HepG2 (cell line): Measurements from ENCODE around the gene CD79A. TPM values are rescaled to one million over a fixed set of nuclear protein-coding genes. Genes with fewer than 3 reads are reported as not detected.

ENCODE experiments used
- ATRX ChIP-seq: sonication (generic); formaldehyde crosslinking; IDR thresholded peaks from 2 replicates; pipeline ENCODE4 v1.4.0; 2020; ENCODE audit warnings: missing genetic modification reagents, borderline replicate concordance
- BHLHE40 ChIP-seq: IDR thresholded peaks from 2 replicates; pipeline ENCODE4 v1.6.1; 2011; ENCODE audit warnings: low read length, improper control_type of control experiment
- EEA1 ChIP-seq: sonication (generic); formaldehyde crosslinking; IDR thresholded peaks from 2 replicates; pipeline ENCODE4 v1.5.1; 2020; ENCODE audit warnings: mild to moderate bottlenecking, missing genetic modification reagents, borderline replicate concordance
- IKZF1 ChIP-seq: fragments of 450-650 bp; IDR thresholded peaks from 2 replicates; pipeline ENCODE4 v1.7.1; 2016
- MTF2 ChIP-seq: sonication (generic); formaldehyde crosslinking; IDR thresholded peaks from 2 replicates; pipeline ENCODE4 v1.5.0; 2020; ENCODE audit warnings: missing genetic modification reagents, borderline replicate concordance
- SIN3B ChIP-seq: fragments of 150-350 bp; IDR thresholded peaks from 2 replicates; pipeline ENCODE4 v1.6.1; 2014; ENCODE audit warnings: low read length
- SRSF9 ChIP-seq: fragments of 200-400 bp; formaldehyde crosslinking; IDR thresholded peaks from 2 replicates; pipeline ENCODE4 v1.6.1; 2018; ENCODE audit warnings: borderline replicate concordance, mild to moderate bottlenecking, low read depth, low read length; ENCODE audit not compliant: insufficient read depth, poor library complexity, severe bottlenecking
- ZFP36 ChIP-seq: fragments of 150-350 bp; IDR thresholded peaks from 2 replicates; pipeline ENCODE4 v1.6.1; 2018; ENCODE audit warnings: borderline replicate concordance, low read length, low read depth; ENCODE audit not compliant: partially characterized antibody
- ZFY ChIP-seq: sonication (generic); formaldehyde crosslinking; IDR thresholded peaks from 2 replicates; pipeline ENCODE4 v1.4.0; 2020; ENCODE audit warnings: missing genetic modification reagents
- ZNF296 ChIP-seq: sonication (generic); formaldehyde crosslinking; conservative IDR thresholded peaks from 2 replicates; pipeline ENCODE4 v1.5.0; 2020; ENCODE audit warnings: mild to moderate bottlenecking, missing genetic modification reagents
- ZNF329 ChIP-seq: sonication (generic); formaldehyde crosslinking; IDR thresholded peaks from 2 replicates; pipeline ENCODE4 v1.9.0; 2021; ENCODE audit warnings: low read depth, mild to moderate bottlenecking, missing genetic modification reagents
- ZNF720 ChIP-seq: sonication (generic); formaldehyde crosslinking; IDR thresholded peaks from 2 replicates; pipeline ENCODE4 v1.4.0; 2020; ENCODE audit warnings: missing genetic modification reagents
- polyA plus RNA-seq, 8 experiments: library from polyadenylated mRNA; depleted of rRNA in 3 of 8; stranded (reverse) in 7 of 8; unstranded in 1 of 8; fragments of >200 nt; fragmentation: Illumina TruSeq in 4 of 8; extraction: Trizol in 4 of 8; gene quantifications; 2 replicates each; pipeline versions ENCODE4 v1.2.1 to v1.2.3, GENCODE V29; 2011 to 2016; ENCODE audit warnings: low read depth in 4 of 8, missing spikeins in 1 of 8, mixed read lengths in 1 of 8; ENCODE audit not compliant: insufficient read depth in 1 of 8
- total RNA-seq, 5 experiments: library from RNA; depleted of rRNA; stranded (reverse); fragments of >200 nt; fragmentation: Illumina TruSeq; extraction: Trizol; gene quantifications; 2 replicates each; pipeline ENCODE4 v1.2.3, GENCODE V29; 2016; ENCODE audit warnings: low read depth in 1 of 5
- TF ChIP-seq, protein P1 (sequence below): sonication (generic); formaldehyde crosslinking; IDR thresholded peaks from 2 replicates; pipeline ENCODE4 v1.8.0; 2022; ENCODE audit warnings: mild to moderate bottlenecking, missing genetic modification reagents, borderline replicate concordance
- TF ChIP-seq, protein P2 (sequence below): sonication (generic); formaldehyde crosslinking; IDR thresholded peaks from 2 replicates; pipeline ENCODE4 v1.5.0; 2020; ENCODE audit warnings: missing genetic modification reagents, mild to moderate bottlenecking, borderline replicate concordance
- TF ChIP-seq, protein P3 (sequence below): sonication (generic); formaldehyde crosslinking; IDR thresholded peaks from 2 replicates; pipeline ENCODE4 v1.5.1; 2020; ENCODE audit warnings: mild to moderate bottlenecking, missing genetic modification reagents, moderate library complexity
- TF ChIP-seq, protein P4 (sequence below): sonication (generic); formaldehyde crosslinking; IDR thresholded peaks from 2 replicates; pipeline ENCODE4 v1.5.0; 2020; ENCODE audit warnings: mild to moderate bottlenecking, missing genetic modification reagents, moderate library complexity
- TF ChIP-seq, protein P5 (sequence below): sonication (generic); formaldehyde crosslinking; IDR thresholded peaks from 2 replicates; pipeline ENCODE4 v1.5.1; 2020; ENCODE audit warnings: missing genetic modification reagents, mild to moderate bottlenecking, borderline replicate concordance
- TF ChIP-seq, protein P6 (sequence below): sonication (generic); formaldehyde crosslinking; IDR thresholded peaks from 2 replicates; pipeline ENCODE4 v1.8.0; 2022; ENCODE audit warnings: missing genetic modification reagents, mild to moderate bottlenecking, inconsistent platforms, borderline replicate concordance

CD79A gene
- total and polyA plus RNA-seq, 2 of the 13 experiments (the other 11 are each of a cell fraction or from before 2014, with no cell fraction given) = 0.24 to 0.33 TPM

DNA sequence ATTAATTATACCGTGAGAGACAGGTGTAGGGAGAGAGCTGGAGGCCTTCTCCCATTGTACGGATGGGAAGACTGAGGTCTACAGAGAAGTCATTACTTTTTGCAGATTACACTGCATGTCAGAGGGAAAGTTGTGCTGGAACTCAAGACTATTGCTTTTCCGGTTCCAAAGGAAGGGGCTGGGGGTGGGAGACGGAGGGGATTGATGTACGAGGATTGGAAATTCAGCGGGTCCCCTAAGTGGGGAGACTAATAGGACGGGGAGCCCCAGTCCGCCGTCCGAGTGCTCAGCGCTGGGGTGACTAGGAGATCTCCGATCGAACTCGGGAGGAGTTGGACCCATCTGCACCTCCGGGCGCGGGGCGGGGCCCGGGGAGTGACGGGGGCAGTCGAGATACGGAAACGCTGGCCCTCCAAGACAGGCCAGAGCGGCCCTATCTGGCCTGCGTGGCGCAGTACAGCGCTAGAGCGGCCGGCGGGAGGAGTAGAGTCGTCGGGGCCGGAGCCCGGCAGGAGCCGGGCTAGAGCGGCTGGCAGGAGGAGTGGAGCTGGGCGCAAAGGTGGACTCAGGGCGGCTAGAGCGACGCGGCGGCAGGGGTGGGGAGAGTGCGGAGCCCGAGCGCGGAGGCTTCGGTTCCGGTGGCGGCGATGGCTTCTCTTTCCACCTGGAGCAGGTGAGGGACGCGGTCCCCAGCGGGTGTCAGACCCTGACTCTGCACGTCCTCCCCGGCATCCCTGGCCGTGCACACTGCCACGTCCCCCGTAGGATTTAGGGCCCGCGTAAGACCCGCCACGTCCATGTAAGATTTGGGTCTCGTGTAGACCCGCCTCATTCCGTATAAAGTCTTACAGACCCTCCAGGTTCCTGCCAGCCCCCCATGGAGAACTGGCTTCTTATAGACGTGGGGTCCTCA lies 7.0 kb downstream of the CD79A start (continued):
- TF ChIP-seq, protein P1, sequence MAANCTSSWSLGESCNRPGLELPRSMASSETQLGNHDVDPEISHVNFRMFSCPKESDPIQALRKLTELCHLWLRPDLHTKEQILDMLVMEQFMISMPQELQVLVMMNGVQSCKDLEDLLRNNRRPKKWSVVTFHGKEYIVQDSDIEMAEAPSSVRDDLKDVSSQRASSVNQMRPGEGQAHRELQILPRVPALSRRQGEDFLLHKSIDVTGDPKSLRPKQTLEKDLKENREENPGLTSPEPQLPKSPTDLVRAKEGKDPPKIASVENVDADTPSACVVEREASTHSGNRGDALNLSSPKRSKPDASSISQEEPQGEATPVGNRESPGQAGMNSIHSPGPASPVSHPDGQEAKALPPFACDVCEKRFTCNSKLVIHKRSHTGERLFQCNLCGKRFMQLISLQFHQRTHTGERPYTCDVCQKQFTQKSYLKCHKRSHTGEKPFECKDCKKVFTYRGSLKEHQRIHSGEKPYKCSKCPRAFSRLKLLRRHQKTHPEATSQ (CRISPR knock-in tag) = no peak
- TF ChIP-seq, protein P2, sequence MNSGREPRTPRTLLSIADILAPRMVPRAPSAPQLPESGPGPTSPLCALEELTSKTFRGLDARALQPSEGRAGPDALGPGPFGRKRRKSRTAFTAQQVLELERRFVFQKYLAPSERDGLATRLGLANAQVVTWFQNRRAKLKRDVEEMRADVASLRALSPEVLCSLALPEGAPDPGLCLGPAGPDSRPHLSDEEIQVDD = no peak
- TF ChIP-seq BHLHE40 (no peak), ATRX (CRISPR knock-in tag) (no peak), ZNF720 (no peak), EEA1 (no peak; the same call in 1 of the 2 replicates), ZNF296 (CRISPR knock-in tag) (no peak), ZNF329 (CRISPR knock-in tag) (peak; percentile 56; the same call in 1 of the 2 replicates), MTF2 (CRISPR knock-in tag) (no peak; the same call in 1 of the 2 replicates), SRSF9 (no peak), ZFP36 (no peak), IKZF1 (no peak), ZFY (peak; percentile 78), SIN3B (peak; percentile 55; the same call in 1 of the 2 replicates)
- TF ChIP-seq, protein P3, sequence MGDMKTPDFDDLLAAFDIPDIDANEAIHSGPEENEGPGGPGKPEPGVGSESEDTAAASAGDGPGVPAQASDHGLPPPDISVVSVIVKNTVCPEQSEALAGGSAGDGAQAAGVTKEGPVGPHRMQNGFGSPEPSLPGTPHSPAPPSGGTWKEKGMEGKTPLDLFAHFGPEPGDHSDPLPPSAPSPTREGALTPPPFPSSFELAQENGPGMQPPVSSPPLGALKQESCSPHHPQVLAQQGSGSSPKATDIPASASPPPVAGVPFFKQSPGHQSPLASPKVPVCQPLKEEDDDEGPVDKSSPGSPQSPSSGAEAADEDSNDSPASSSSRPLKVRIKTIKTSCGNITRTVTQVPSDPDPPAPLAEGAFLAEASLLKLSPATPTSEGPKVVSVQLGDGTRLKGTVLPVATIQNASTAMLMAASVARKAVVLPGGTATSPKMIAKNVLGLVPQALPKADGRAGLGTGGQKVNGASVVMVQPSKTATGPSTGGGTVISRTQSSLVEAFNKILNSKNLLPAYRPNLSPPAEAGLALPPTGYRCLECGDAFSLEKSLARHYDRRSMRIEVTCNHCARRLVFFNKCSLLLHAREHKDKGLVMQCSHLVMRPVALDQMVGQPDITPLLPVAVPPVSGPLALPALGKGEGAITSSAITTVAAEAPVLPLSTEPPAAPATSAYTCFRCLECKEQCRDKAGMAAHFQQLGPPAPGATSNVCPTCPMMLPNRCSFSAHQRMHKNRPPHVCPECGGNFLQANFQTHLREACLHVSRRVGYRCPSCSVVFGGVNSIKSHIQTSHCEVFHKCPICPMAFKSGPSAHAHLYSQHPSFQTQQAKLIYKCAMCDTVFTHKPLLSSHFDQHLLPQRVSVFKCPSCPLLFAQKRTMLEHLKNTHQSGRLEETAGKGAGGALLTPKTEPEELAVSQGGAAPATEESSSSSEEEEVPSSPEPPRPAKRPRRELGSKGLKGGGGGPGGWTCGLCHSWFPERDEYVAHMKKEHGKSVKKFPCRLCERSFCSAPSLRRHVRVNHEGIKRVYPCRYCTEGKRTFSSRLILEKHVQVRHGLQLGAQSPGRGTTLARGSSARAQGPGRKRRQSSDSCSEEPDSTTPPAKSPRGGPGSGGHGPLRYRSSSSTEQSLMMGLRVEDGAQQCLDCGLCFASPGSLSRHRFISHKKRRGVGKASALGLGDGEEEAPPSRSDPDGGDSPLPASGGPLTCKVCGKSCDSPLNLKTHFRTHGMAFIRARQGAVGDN = peak; percentile 70
- TF ChIP-seq, protein P4, sequence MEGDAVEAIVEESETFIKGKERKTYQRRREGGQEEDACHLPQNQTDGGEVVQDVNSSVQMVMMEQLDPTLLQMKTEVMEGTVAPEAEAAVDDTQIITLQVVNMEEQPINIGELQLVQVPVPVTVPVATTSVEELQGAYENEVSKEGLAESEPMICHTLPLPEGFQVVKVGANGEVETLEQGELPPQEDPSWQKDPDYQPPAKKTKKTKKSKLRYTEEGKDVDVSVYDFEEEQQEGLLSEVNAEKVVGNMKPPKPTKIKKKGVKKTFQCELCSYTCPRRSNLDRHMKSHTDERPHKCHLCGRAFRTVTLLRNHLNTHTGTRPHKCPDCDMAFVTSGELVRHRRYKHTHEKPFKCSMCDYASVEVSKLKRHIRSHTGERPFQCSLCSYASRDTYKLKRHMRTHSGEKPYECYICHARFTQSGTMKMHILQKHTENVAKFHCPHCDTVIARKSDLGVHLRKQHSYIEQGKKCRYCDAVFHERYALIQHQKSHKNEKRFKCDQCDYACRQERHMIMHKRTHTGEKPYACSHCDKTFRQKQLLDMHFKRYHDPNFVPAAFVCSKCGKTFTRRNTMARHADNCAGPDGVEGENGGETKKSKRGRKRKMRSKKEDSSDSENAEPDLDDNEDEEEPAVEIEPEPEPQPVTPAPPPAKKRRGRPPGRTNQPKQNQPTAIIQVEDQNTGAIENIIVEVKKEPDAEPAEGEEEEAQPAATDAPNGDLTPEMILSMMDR = peak; percentile 41
- TF ChIP-seq, protein P5, sequence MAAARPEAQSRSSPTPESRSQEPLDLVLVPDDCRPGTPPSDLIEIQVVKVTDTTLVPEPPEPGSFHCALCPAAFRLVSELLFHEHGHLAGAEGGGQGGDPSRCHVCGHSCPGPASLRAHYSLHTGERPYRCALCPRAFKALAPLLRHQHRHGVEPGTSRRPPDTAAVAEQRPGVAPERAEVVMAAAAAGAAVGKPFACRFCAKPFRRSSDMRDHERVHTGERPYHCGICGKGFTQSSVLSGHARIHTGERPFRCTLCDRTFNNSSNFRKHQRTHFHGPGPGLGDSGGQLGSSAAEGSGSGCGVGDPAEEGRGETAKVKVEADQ (CRISPR knock-in tag) = no peak
- TF ChIP-seq, protein P6, sequence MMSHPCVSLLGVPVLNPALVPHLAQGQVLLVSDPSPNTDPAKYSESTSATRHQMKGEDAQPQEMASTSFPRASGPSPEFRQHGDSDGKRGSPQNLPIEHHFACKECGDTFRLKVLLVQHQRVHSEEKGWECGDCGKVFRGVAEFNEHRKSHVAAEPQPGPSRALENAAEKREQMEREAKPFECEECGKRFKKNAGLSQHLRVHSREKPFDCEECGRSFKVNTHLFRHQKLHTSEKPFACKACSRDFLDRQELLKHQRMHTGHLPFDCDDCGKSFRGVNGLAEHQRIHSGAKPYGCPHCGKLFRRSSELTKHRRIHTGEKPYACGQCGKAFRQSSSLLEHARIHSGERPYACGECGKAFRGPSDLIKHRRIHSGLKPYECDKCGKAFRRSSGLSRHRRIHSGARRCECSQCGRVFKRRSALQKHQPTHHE (CRISPR knock-in tag) = peak; percentile 80; the same call in 1 of the 2 replicates
